HCT116 (cell line): ENCODE data around the gene RPL38. TPM values are rescaled to one million over a fixed set of nuclear protein-coding genes. Genes with fewer than 3 reads are reported as not detected.

Experiments used
- ATAC-seq: fragments of 200-7000 bp; cut with Tn5 transposase; 2 replicates; pipeline ENCODE4 v1.9.1; 2020; ENCODE audit warnings: mild to moderate bottlenecking, moderate library complexity
- BruUV-seq: library from RNA; stranded (reverse); fragments of 400-500 nt; replicated peaks from 2 replicates; lab custom pipeline; 2021; lab: Mats Ljungman, UMichigan
- CTCF ChIA-PET: fragments of 300-600 bp; sonication (Branson Sonifier 250); formaldehyde crosslinking; loops from one replicate; lab custom pipeline; 2021; ENCODE audit warnings: antibody characterized with exemption; lab: Charles Lee
- POLR2A ChIA-PET: fragments of 300-600, 350-600 bp; sonication (Branson Sonifier 250); formaldehyde crosslinking; loops from one replicate; lab custom pipeline; 2021; ENCODE audit warnings: antibody characterized with exemption; lab: Charles Lee
- RAD21 ChIA-PET, 2 experiments: fragments of 300-600 bp; sonication (Branson Sonifier 250); formaldehyde crosslinking; loops; one replicate each; lab custom pipeline; 2023; ENCODE audit warnings: low total read pairs in 2 of 2; ENCODE audit not compliant: uncharacterized antibody in 2 of 2, unreplicated experiment in 2 of 2, low non-redundant PET in 1 of 2; lab: Charles Lee
- DNase-seq: peaks from one replicate; pipeline ENCODE4 v3.0.0-alpha.2; 2010; ENCODE audit warnings: low read depth, low spot score
- H2AFZ ChIP-seq: fragments of 200-600 bp; shearing (Covaris generic), sonication (generic); 2 replicates; pipeline ENCODE4 v1.6.1; 2017; ENCODE audit warnings: low read depth, mixed run types, mixed read lengths, antibody characterized with exemption, low read length; ENCODE audit not compliant: poor library complexity, severe bottlenecking
- H3K27ac ChIP-seq: 2 replicates; pipeline ENCODE4 v1.5.1; 2012; ENCODE audit warnings: low read depth, low read length
- H3K27me3 ChIP-seq: fragments of 200-600 bp; sonication (generic); 2 replicates; pipeline ENCODE4 v1.6.1; 2016; ENCODE audit warnings: mixed run types, low read length, mixed read lengths; ENCODE audit not compliant: insufficient read depth
- H3K36me3 ChIP-seq, 2 experiments: fragments of 200-500 bp in 1 of 2; fragments of 200-600 bp in 1 of 2; sonication (Bioruptor generic) in 1 of 2; sonication (generic) in 1 of 2; 2 replicates each; pipeline versions ENCODE4 v1.5.1 to v1.6.1; 2014 to 2016; ENCODE audit warnings: low read length in 2 of 2, inconsistent platforms in 1 of 2, mixed read lengths in 1 of 2, mixed run types in 1 of 2; ENCODE audit not compliant: insufficient read depth in 2 of 2, control insufficient read depth in 1 of 2
- H3K4me1 ChIP-seq, 2 experiments: fragments of 200-600 bp in 1 of 2; sonication (generic) in 1 of 2; 2 replicates each; pipeline versions ENCODE4 v1.5.1 to v1.6.1; 2012 to 2017; ENCODE audit warnings: low read length in 2 of 2, inconsistent platforms in 1 of 2, mild to moderate bottlenecking in 1 of 2, mixed read lengths in 1 of 2, mixed run types in 1 of 2, moderate library complexity in 1 of 2; ENCODE audit not compliant: insufficient read depth in 2 of 2, control insufficient read depth in 1 of 2
- H3K4me2 ChIP-seq: fragments of 200-600 bp; sonication (generic); 2 replicates; pipeline ENCODE4 v1.6.1; 2017; ENCODE audit warnings: mixed run types, low read length, mixed read lengths
- H3K4me3 ChIP-seq, 2 experiments: fragments of 200-600 bp in 1 of 2; sonication (generic) in 1 of 2; replicated peaks in 1 of 2; 2 replicates each; pipeline ENCODE4 v1.5.1; 2011 to 2016; ENCODE audit warnings: low read length in 2 of 2, control low read depth in 1 of 2, low read depth in 1 of 2, mild to moderate bottlenecking in 1 of 2, mixed read lengths in 1 of 2, mixed run types in 1 of 2
- H3K79me2 ChIP-seq: fragments of 200-600 bp; sonication (generic); 2 replicates; pipeline ENCODE4 v1.6.1; 2017; ENCODE audit warnings: mild to moderate bottlenecking, mixed run types, low read length, moderate library complexity, mixed read lengths; ENCODE audit not compliant: insufficient read depth
- H3K9ac ChIP-seq: fragments of 200-600 bp; sonication (generic); 2 replicates; pipeline ENCODE4 v1.6.1; 2016; ENCODE audit warnings: low read length, mixed read lengths
- H3K9me2 ChIP-seq: fragments of 200-600 bp; sonication (generic), shearing (Covaris generic); 2 replicates; pipeline ENCODE4 v1.6.1; 2017; ENCODE audit warnings: mixed run types, mild to moderate bottlenecking, moderate library complexity; ENCODE audit not compliant: insufficient read depth
- H3K9me3 ChIP-seq, 2 experiments: fragments of 200-500 bp in 1 of 2; fragments of 200-600 bp in 1 of 2; sonication (Bioruptor generic) in 1 of 2; sonication (generic) in 1 of 2; 2 replicates each; pipeline ENCODE4 v1.6.1; 2014 to 2017; ENCODE audit warnings: low read length in 2 of 2, mixed read lengths in 2 of 2, inconsistent platforms in 1 of 2, low read depth in 1 of 2, mild to moderate bottlenecking in 1 of 2, mixed run types in 1 of 2, moderate library complexity in 1 of 2; ENCODE audit not compliant: control insufficient read depth in 1 of 2, insufficient read depth in 1 of 2
- H4K20me1 ChIP-seq: fragments of 200-600 bp; sonication (generic), shearing (Covaris generic); 2 replicates; pipeline ENCODE4 v1.6.1; 2017; ENCODE audit warnings: mixed run types, mild to moderate bottlenecking, moderate library complexity; ENCODE audit not compliant: insufficient read depth
- ATF3 ChIP-seq: IDR thresholded peaks from 2 replicates; pipeline ENCODE4 v1.6.1; 2012
- CBX3 ChIP-seq: IDR thresholded peaks from 2 replicates; pipeline ENCODE4 v1.6.1; 2012; ENCODE audit warnings: low read depth
- CEBPB ChIP-seq: IDR thresholded peaks from 2 replicates; pipeline ENCODE4 v1.6.1; 2012; ENCODE audit warnings: low read depth
- CTCF ChIP-seq, 3 experiments: fragments of 200-600 bp in 1 of 3; sonication (generic) in 1 of 3; IDR thresholded peaks in 2 of 3; conservative IDR thresholded peaks in 1 of 3; 2 replicates each; pipeline ENCODE4 v1.5.1; 2012 to 2017; ENCODE audit warnings: low read depth in 2 of 3, low read length in 2 of 3, antibody characterized with exemption in 1 of 3, borderline replicate concordance in 1 of 3, control low read depth in 1 of 3, mild to moderate bottlenecking in 1 of 3, mixed read lengths in 1 of 3, mixed run types in 1 of 3, moderate library complexity in 1 of 3; ENCODE audit not compliant: insufficient read depth in 1 of 3
- ELF1 ChIP-seq: IDR thresholded peaks from 2 replicates; pipeline ENCODE4 v1.6.1; 2012; ENCODE audit warnings: low read depth, borderline replicate concordance
- EZH2 ChIP-seq: fragments of 200-600 bp; sonication (generic); IDR thresholded peaks from 2 replicates; pipeline ENCODE4 v1.6.1; 2017; ENCODE audit warnings: antibody characterized with exemption, mixed run types
- EZH2phosphoT487 ChIP-seq: fragments of 200-600 bp; IDR thresholded peaks from 2 replicates; pipeline ENCODE4 v1.6.1; 2018; ENCODE audit warnings: antibody characterized with exemption, borderline replicate concordance
- FOSL1 ChIP-seq: IDR thresholded peaks from 2 replicates; pipeline ENCODE4 v1.6.1; 2012; ENCODE audit warnings: low read depth
- JUND ChIP-seq: IDR thresholded peaks from 2 replicates; pipeline ENCODE4 v1.6.1; 2012
- MAX ChIP-seq: IDR thresholded peaks from 2 replicates; pipeline ENCODE4 v1.6.1; 2012
- POLR2A ChIP-seq: IDR thresholded peaks from 2 replicates; pipeline ENCODE4 v1.7.0; 2011; ENCODE audit warnings: borderline replicate concordance; ENCODE audit not compliant: insufficient read depth, insufficient read length; ENCODE audit errors: extremely low read depth
- POLR2AphosphoS5 ChIP-seq: IDR thresholded peaks from 2 replicates; pipeline ENCODE4 v1.6.1; 2011; ENCODE audit warnings: mild to moderate bottlenecking, low read depth, low read length, moderate library complexity
- RAD21 ChIP-seq: IDR thresholded peaks from 2 replicates; pipeline ENCODE4 v1.6.1; 2012; ENCODE audit warnings: low read depth, mild to moderate bottlenecking
- REST ChIP-seq: IDR thresholded peaks from 2 replicates; pipeline ENCODE4 v1.6.1; 2012; ENCODE audit warnings: low read depth
- SIN3A ChIP-seq: IDR thresholded peaks from 2 replicates; pipeline ENCODE4 v1.6.1; 2012; ENCODE audit warnings: low read depth
- SRF ChIP-seq: IDR thresholded peaks from 2 replicates; pipeline ENCODE4 v1.6.1; 2012; ENCODE audit warnings: low read depth
- YY1 ChIP-seq: IDR thresholded peaks from 2 replicates; pipeline ENCODE4 v1.6.1; 2011; ENCODE audit warnings: low read length, low read depth, moderate library complexity, mild to moderate bottlenecking; ENCODE audit not compliant: insufficient replicate concordance; ENCODE audit errors: extremely low read depth
- ZBTB33 ChIP-seq: IDR thresholded peaks from 2 replicates; pipeline ENCODE4 v1.6.1; 2011; ENCODE audit warnings: mild to moderate bottlenecking, low read length, moderate library complexity; ENCODE audit not compliant: insufficient replicate concordance; ENCODE audit errors: extremely low read depth
- intact Hi-C: fragments of 100-400 bp; cut with micrococcal nuclease; formaldehyde crosslinking; loops from 2 replicates; pipeline ENCODE4 v1.10.0; 2022
- total RNA-seq: library from RNA; stranded (reverse); gene quantifications from one replicate; pipeline ENCODE4 v1.2.1, GENCODE V29; 2021; ENCODE audit not compliant: unreplicated experiment

RPL38 gene
- total RNA-seq, 1 experiment from 2014 or later, result 1,628 TPM

- ChIA-PET CTCF (interaction anchor here (2.4 kb wide), 1 partner anchor 17 kb away, joined by 9 read pairs; no protein-coding TSS in a partner anchor), POLR2A (no interaction called here), RAD21 (no interaction called here)
- H3K36me3 ChIP-seq, result no peaks in the 10 kb centered on the region
- TF ChIP-seq MAX, result no peak
- TF ChIP-seq FOSL1, result no peak
- TF ChIP-seq EZH2, result no peak
- TF ChIP-seq CEBPB, result no peak
- TF ChIP-seq YY1, result no peak
- no peak for TF ChIP-seq POLR2A
- no peak for TF ChIP-seq CTCF (IDR thresholded peaks at IDR 0.05 in 2 of 3, conservative IDR thresholded peaks at IDR 0.05 in 1 of 3; ENCODE audit: borderline replicate concordance in 1 of 3, insufficient read depth in 1 of 3, low read depth in 2 of 3, low read length in 2 of 3)
- no peak for TF ChIP-seq REST
- no peak for TF ChIP-seq CBX3
- no peak for TF ChIP-seq SRF
- TF ChIP-seq ZBTB33, result no peak
- TF ChIP-seq POLR2AphosphoS5, result no peak
- TF ChIP-seq ELF1, result no peak
- no peak for TF ChIP-seq RAD21
- TF ChIP-seq JUND, result no peak
- TF ChIP-seq SIN3A, result no peak
- no peak for TF ChIP-seq ATF3
- no peak for TF ChIP-seq EZH2phosphoT487
- H3K27ac ChIP-seq, result no peak overlapping the region
- BruUV-seq, result no TSS peak
- no peak overlapping the region for H3K9ac ChIP-seq
- H3K4me1 ChIP-seq, result no peaks in the 10 kb centered on the region
- no peak overlapping the region for H2AFZ ChIP-seq
- no peak for ATAC-seq
- no peaks in the 10 kb centered on the region for H3K9me3 ChIP-seq
- H3K27me3 ChIP-seq, result peaks cover 23% of the 10 kb centered on the region; the same call in 1 of the 2 replicates
- H3K79me2 ChIP-seq, result no peaks in the 10 kb centered on the region
- DNase-seq, result no peak
- no peaks in the 10 kb centered on the region for H3K9me2 ChIP-seq
- H3K4me2 ChIP-seq, result no peak overlapping the region
- no peak overlapping the region for H3K4me3 ChIP-seq
- H4K20me1 ChIP-seq, result no peaks in the 10 kb centered on the region
- intact Hi-C loops, result no loop called here
Observed at GRCh38 chr17:74182041-74182723, 21.3 kb upstream of the RPL38 start.
